K562 (cell line): ENCODE measurements around the gene PCED1B.

ENCODE experiments used
- CTCF ChIP-seq, 3 experiments: IDR thresholded peaks in 2 of 3; conservative IDR thresholded peaks in 1 of 3; 2 replicates each; pipeline ENCODE4 v1.5.1; 2011 to 2012; ENCODE audit warnings: low read length in 3 of 3, mild to moderate bottlenecking in 3 of 3, control low read depth in 2 of 3, improper control_type of control experiment in 1 of 3, inconsistent platforms in 1 of 3, low read depth in 1 of 3, mixed read lengths in 1 of 3, moderate library complexity in 1 of 3; ENCODE audit not compliant: insufficient read depth in 2 of 3
- E2F8 ChIP-seq: fragments of 450-650 bp; IDR thresholded peaks from 2 replicates; pipeline ENCODE4 v1.7.1; 2018; ENCODE audit warnings: mild to moderate bottlenecking, low read depth; ENCODE audit not compliant: partially characterized antibody
- IFI16 ChIP-seq: fragments of 250-450 bp; sonication (Bioruptor Pico); IDR thresholded peaks from 2 replicates; pipeline ENCODE4 v2.1.2; 2022; ENCODE audit warnings: mild to moderate bottlenecking, inconsistent platforms
- NFE2L1 ChIP-seq: fragments of 450-650 bp; IDR thresholded peaks from 2 replicates; pipeline ENCODE4 v1.6.1; 2016; ENCODE audit warnings: missing genetic modification characterization, low read depth, mild to moderate bottlenecking, missing compliant biosample characterization, moderate library complexity, borderline replicate concordance
- PBX2 ChIP-seq, 2 experiments: IDR thresholded peaks in 1 of 2; conservative IDR thresholded peaks in 1 of 2; 2 replicates each; pipeline ENCODE4 v1.6.1; 2016; ENCODE audit warnings: low read depth in 2 of 2, mild to moderate bottlenecking in 1 of 2, missing compliant biosample characterization in 1 of 2, missing genetic modification characterization in 1 of 2, moderate library complexity in 1 of 2
- RBFOX2 ChIP-seq: fragments of 200-400 bp; formaldehyde crosslinking; IDR thresholded peaks from 2 replicates; pipeline ENCODE4 v1.6.1; 2017; ENCODE audit warnings: low read depth, mild to moderate bottlenecking, low read length, moderate library complexity
- USF2 ChIP-seq: sonication (generic); formaldehyde crosslinking; IDR thresholded peaks from 2 replicates; pipeline ENCODE4 v1.5.0; 2020; ENCODE audit warnings: missing genetic modification reagents
- ZC3H8 ChIP-seq: fragments of 450-650 bp; IDR thresholded peaks from 2 replicates; pipeline ENCODE4 v1.6.1; 2017
- ZNF184 ChIP-seq: sonication (generic); formaldehyde crosslinking; IDR thresholded peaks from 2 replicates; pipeline ENCODE4 v1.5.0; 2020; ENCODE audit warnings: missing genetic modification reagents

- TF ChIP-seq ZNF184 (CRISPR knock-in tag) (no peak), E2F8 (no peak), IFI16 (CRISPR knock-in tag) (no peak), CTCF (IDR thresholded peaks at IDR 0.05 in 2 of 3, conservative IDR thresholded peaks at IDR 0.05 in 1 of 3; ENCODE audit: insufficient read depth in 2 of 3, low read depth in 1 of 3, low read length in 3 of 3) (no peak), NFE2L1 (tag) (no peak), ZC3H8 (no peak), USF2 (CRISPR knock-in tag) (no peak), PBX2 (CRISPR knock-in tag; IDR thresholded peaks at IDR 0.05; ENCODE audit: low read depth) (no peak), PBX2 (tag; conservative IDR thresholded peaks at IDR 0.05; ENCODE audit: low read depth) (no peak), RBFOX2 (no peak)
Observed at GRCh38 chr12:47094804-47095203, 15.4 kb downstream of the PCED1B start.
